NCI-H524 treated with DMSO at 0.1 percent for 48 hours (cell line): ENCODE data around the gene TCF3.
"Not testable (repeated sequence)": the region's sequence is repeated elsewhere in the genome, so short reads cannot be mapped to it uniquely, and the experiment has no call there.

Experiments used
- DNase-seq: peaks from one replicate; lab custom pipeline; 2025; lab: John Stamatoyannopoulos, UW

The TCF3 gene

GRCh38 chr19:1652471-1653299 lies at the start of gene TCF3:
Gene TCF3 (minus strand): TSS chr19:1652615. CDS start chr19:1650248, 2,367 bp downstream.
- DNase-seq: peak; percentile 97

- no peak for DNase-seq
Observed at GRCh38 chr19:1700733-1701663, 48.6 kb upstream of the TCF3 start.

- no peak for DNase-seq
Observed at GRCh38 chr19:1699998-1700732, 47.8 kb upstream of the TCF3 start.

GRCh38 chr19:1699386-1699785 lies 47.0 kb upstream of the TCF3 start:
- no peak for DNase-seq

- no peak for DNase-seq
Observed at GRCh38 chr19:1698636-1699035, 46.2 kb upstream of the TCF3 start.

- not testable (repeated sequence) for DNase-seq
Observed at GRCh38 chr19:1695481-1695880, 43.1 kb upstream of the TCF3 start.

GRCh38 chr19:1691589-1692290 lies 39.3 kb upstream of the TCF3 start:
- no peak for DNase-seq

GRCh38 chr19:1690699-1691307 lies 38.4 kb upstream of the TCF3 start:
- no peak for DNase-seq

- DNase-seq: not testable (repeated sequence)
Observed at GRCh38 chr19:1685785-1686184, 33.4 kb upstream of the TCF3 start.

GRCh38 chr19:1685046-1685445 lies 32.6 kb upstream of the TCF3 start:
- DNase-seq: no peak

- no peak for DNase-seq
Observed at GRCh38 chr19:1684573-1684912, 32.1 kb upstream of the TCF3 start.

GRCh38 chr19:1683869-1684572 lies 31.6 kb upstream of the TCF3 start:
- no peak for DNase-seq

GRCh38 chr19:1680976-1681375 lies 28.6 kb upstream of the TCF3 start:
- no peak for DNase-seq

GRCh38 chr19:1678073-1678472 lies 25.7 kb upstream of the TCF3 start:
- DNase-seq: no peak

GRCh38 chr19:1676351-1677266 lies 24.2 kb upstream of the TCF3 start:
- DNase-seq: no peak

- DNase-seq: no peak
Observed at GRCh38 chr19:1675633-1676350, 23.4 kb upstream of the TCF3 start.

- DNase-seq: no peak
Observed at GRCh38 chr19:1674293-1674679, 21.9 kb upstream of the TCF3 start.

GRCh38 chr19:1673645-1674292 lies 21.4 kb upstream of the TCF3 start:
- no peak for DNase-seq
